ENCODE measurements around the gene TP53RK.

GRCh38 chr20:46637427-46638133, 51.7 kb downstream of the TP53RK start:
- TF ChIP-seq, protein P1, sequence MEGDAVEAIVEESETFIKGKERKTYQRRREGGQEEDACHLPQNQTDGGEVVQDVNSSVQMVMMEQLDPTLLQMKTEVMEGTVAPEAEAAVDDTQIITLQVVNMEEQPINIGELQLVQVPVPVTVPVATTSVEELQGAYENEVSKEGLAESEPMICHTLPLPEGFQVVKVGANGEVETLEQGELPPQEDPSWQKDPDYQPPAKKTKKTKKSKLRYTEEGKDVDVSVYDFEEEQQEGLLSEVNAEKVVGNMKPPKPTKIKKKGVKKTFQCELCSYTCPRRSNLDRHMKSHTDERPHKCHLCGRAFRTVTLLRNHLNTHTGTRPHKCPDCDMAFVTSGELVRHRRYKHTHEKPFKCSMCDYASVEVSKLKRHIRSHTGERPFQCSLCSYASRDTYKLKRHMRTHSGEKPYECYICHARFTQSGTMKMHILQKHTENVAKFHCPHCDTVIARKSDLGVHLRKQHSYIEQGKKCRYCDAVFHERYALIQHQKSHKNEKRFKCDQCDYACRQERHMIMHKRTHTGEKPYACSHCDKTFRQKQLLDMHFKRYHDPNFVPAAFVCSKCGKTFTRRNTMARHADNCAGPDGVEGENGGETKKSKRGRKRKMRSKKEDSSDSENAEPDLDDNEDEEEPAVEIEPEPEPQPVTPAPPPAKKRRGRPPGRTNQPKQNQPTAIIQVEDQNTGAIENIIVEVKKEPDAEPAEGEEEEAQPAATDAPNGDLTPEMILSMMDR (IDR thresholded peaks at IDR 0.05; ENCODE audit: low read depth, low read length) = no peak
- TF ChIP-seq, protein P2, sequence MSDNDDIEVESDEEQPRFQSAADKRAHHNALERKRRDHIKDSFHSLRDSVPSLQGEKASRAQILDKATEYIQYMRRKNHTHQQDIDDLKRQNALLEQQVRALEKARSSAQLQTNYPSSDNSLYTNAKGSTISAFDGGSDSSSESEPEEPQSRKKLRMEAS (IDR thresholded peaks at IDR 0.05; ENCODE audit: low read depth, low read length) = no peak
- TF ChIP-seq POLR2A (IDR thresholded peaks at IDR 0.05; ENCODE audit: extremely low read depth, insufficient read length) = no peak
